ENCODE results near the gene SELENOO.
"Not testable (repeated sequence)": the region's sequence is repeated elsewhere in the genome, so short reads cannot be mapped to it uniquely, and the experiment has no call there.

SELENOO gene

DNA sequence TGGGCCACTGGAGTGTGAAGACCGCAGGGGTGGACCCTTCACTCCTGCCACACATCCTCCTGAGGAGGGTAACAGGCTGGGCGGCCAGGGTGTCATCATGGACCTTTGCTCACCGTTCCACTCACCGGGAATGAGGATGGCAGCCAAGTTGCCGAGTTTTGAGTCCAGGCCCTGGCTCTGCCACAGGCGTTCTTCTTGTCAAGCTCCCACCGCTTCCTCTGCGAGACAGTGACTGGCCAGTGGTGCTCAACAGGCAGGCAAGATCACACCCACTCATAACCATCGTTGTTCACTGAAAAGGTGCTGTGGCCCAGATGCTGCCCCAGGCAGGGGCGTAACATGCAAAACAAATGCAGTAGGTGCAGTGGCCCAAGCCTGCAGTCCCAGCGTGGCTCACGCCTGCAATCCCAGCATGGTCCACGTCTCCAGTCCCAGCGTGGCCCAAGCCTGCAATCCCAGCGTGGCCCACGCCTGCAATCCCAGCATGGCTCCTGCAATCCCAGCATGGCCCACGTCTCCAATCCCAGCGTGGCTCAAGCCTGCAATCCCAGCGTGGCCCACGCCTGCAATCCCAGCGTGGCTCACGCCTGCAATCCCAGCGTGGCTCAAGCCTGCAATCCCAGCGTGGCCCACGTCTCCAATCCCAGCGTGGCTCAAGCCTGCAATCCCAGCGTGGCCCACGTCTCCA is 35.2 kb upstream of the SELENOO start:
- H3K27ac ChIP-seq (ENCODE audit: insufficient read depth, low read length, poor library complexity, severe bottlenecking) = no peak overlapping the region
- no peak for DNase-seq
- H3K4me1 ChIP-seq (ENCODE audit: control insufficient read depth, insufficient read depth, low read length, poor library complexity, severe bottlenecking) = no peaks in the 10 kb centered on the region
- no peak overlapping the region for H3K4me3 ChIP-seq (ENCODE audit: insufficient read depth, low read depth, low read length, poor library complexity, severe bottlenecking)
- H3K27me3 ChIP-seq (replicated peaks; ENCODE audit: control insufficient read depth, insufficient read depth, low read length, poor library complexity, severe bottlenecking) = peaks cover 7% of the 10 kb centered on the region
- H3K9me3 ChIP-seq (ENCODE audit: control insufficient read depth, low read length) = no peaks in the 10 kb centered on the region
- H3K36me3 ChIP-seq (ENCODE audit: control insufficient read depth, insufficient read depth, low read length) = no peaks in the 10 kb centered on the region

- peaks cover 21% of the 10 kb centered on the region for H3K27me3 ChIP-seq (replicated peaks; ENCODE audit: control insufficient read depth, insufficient read depth, low read length, poor library complexity, severe bottlenecking)
- no peaks in the 10 kb centered on the region for H3K4me1 ChIP-seq (ENCODE audit: control insufficient read depth, insufficient read depth, low read length, poor library complexity, severe bottlenecking)
- H3K36me3 ChIP-seq (ENCODE audit: control insufficient read depth, insufficient read depth, low read length) = no peaks in the 10 kb centered on the region
- H3K27ac ChIP-seq (ENCODE audit: insufficient read depth, low read length, poor library complexity, severe bottlenecking) = no peak overlapping the region
- DNase-seq = no peak
- H3K9me3 ChIP-seq (ENCODE audit: control insufficient read depth, low read length) = no peaks in the 10 kb centered on the region
- H3K4me3 ChIP-seq (ENCODE audit: insufficient read depth, low read depth, low read length, poor library complexity, severe bottlenecking) = no peak overlapping the region
Observed at GRCh38 chr22:50167689-50168489, 32.9 kb upstream of the SELENOO start.

DNA sequence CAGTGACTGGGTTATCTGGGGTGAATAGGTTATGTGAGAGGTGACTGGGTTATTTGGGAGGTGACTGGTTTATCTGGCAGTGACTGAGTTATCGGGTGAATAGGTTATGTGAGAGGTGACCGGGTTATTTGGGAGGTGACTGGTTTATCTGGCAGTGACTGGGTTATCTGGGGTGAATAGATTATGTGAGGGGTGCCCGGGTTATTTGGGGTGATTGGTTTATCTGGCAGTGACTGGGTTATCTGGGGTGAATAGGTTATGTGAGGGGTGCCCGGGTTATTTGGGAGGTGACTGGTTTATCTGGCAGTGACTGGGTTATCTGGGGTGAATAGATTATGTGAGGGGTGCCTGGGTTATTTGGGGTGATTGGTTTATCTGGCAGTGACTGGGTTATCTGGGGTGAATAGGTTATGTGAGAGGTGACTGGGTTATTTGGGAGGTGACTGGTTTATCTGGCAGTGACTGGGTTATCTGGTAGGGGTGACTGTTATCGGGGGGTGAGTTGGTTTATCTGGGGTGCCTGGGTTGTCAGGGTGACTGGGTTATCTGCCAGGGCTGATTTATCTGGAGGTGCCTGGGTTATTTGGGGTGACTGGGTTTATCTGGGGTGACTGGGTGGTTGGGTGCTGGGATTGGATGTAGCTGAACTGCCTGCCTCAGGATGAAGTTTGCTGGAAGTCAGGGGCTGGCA is 32.2 kb upstream of the SELENOO start:
- DNase-seq; H3K36me3 ChIP-seq (ENCODE audit: control insufficient read depth, insufficient read depth, low read length); H3K4me3 ChIP-seq (ENCODE audit: insufficient read depth, low read depth, low read length, poor library complexity, severe bottlenecking); H3K9me3 ChIP-seq (ENCODE audit: control insufficient read depth, low read length); H3K4me1 ChIP-seq (ENCODE audit: control insufficient read depth, insufficient read depth, low read length, poor library complexity, severe bottlenecking); H3K27ac ChIP-seq (ENCODE audit: insufficient read depth, low read length, poor library complexity, severe bottlenecking): not testable (repeated sequence)
- H3K27me3 ChIP-seq (replicated peaks; ENCODE audit: control insufficient read depth, insufficient read depth, low read length, poor library complexity, severe bottlenecking) = peaks cover 21% of the 10 kb centered on the region

- no peak overlapping the region for H3K27ac ChIP-seq (ENCODE audit: insufficient read depth, low read length, poor library complexity, severe bottlenecking)
- H3K4me1 ChIP-seq (ENCODE audit: control insufficient read depth, insufficient read depth, low read length, poor library complexity, severe bottlenecking) = no peaks in the 10 kb centered on the region
- no peaks in the 10 kb centered on the region for H3K9me3 ChIP-seq (ENCODE audit: control insufficient read depth, low read length)
- H3K27me3 ChIP-seq (replicated peaks; ENCODE audit: control insufficient read depth, insufficient read depth, low read length, poor library complexity, severe bottlenecking) = peaks cover 21% of the 10 kb centered on the region
- DNase-seq = no peak
- H3K36me3 ChIP-seq (ENCODE audit: control insufficient read depth, insufficient read depth, low read length) = no peaks in the 10 kb centered on the region
- H3K4me3 ChIP-seq (ENCODE audit: insufficient read depth, low read depth, low read length, poor library complexity, severe bottlenecking) = no peak overlapping the region
Observed at GRCh38 chr22:50169181-50169759, 31.5 kb upstream of the SELENOO start.

GRCh38 chr22:50169774-50170341 is 31.0 kb upstream of the SELENOO start:
- H3K4me1 ChIP-seq (ENCODE audit: control insufficient read depth, insufficient read depth, low read length, poor library complexity, severe bottlenecking) = no peaks in the 10 kb centered on the region
- H3K36me3 ChIP-seq (ENCODE audit: control insufficient read depth, insufficient read depth, low read length) = no peaks in the 10 kb centered on the region
- no peak overlapping the region for H3K27ac ChIP-seq (ENCODE audit: insufficient read depth, low read length, poor library complexity, severe bottlenecking)
- no peak for DNase-seq
- H3K4me3 ChIP-seq (ENCODE audit: insufficient read depth, low read depth, low read length, poor library complexity, severe bottlenecking) = no peak overlapping the region
- no peaks in the 10 kb centered on the region for H3K9me3 ChIP-seq (ENCODE audit: control insufficient read depth, low read length)
- H3K27me3 ChIP-seq (replicated peaks; ENCODE audit: control insufficient read depth, insufficient read depth, low read length, poor library complexity, severe bottlenecking) = peaks cover 21% of the 10 kb centered on the region

DNA sequence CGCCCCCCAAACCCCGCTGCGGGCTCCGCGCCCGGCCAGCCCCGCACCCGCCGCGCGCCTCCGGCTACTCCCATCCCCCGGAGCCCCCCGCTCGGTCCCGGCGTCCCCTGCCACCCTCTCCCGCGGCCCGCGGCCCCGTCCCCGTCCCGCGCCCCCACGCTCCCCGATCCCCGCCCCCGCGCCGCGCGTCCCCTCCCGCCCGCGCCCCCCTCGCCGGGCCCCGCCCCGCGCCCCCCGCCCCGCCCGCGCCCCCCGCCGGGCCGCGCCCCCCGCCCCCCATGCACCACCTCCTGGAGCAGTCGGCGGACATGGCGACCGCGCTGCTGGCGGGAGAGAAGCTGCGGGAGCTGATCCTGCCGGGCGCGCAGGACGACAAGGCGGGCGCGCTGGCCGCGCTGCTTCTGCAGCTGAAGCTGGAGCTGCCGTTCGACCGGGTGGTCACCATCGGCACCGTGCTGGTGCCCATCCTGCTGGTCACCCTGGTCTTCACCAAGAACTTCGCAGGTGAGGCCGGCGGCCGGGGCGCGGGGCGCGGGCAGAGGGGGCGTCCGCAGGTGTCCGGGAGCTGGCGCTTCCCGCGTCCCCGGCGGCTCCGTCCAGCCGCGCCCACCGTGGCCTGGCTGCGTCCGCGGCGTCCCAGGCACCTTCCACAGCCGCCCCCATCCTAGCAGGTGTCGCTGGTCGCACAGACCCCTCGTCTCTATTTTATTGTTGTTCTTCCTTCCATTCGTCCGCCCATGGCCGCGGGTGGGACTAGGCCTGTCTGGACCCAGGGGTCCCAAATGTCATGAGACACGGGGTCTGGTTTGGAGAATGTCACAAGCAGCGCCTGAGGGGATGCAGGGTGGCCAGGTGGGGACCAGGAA is 30.1 kb upstream of the SELENOO start, which contains the start of gene PANX2:
Gene PANX2, plus strand, starts transcription at position 279 of the 866 bp plus-strand sequence. Its CDS starts 0 bp downstream, at position 279.
- H3K36me3 ChIP-seq (ENCODE audit: control insufficient read depth, insufficient read depth, low read length) = no peaks in the 10 kb centered on the region
- H3K4me3 ChIP-seq (ENCODE audit: insufficient read depth, low read depth, low read length, poor library complexity, severe bottlenecking) = no peak within 1 kb of the TSS
- no peaks in the 10 kb centered on the region for H3K9me3 ChIP-seq (ENCODE audit: control insufficient read depth, low read length)
- peaks cover 21% of the 10 kb centered on the region for H3K27me3 ChIP-seq (replicated peaks; ENCODE audit: control insufficient read depth, insufficient read depth, low read length, poor library complexity, severe bottlenecking)
- no peak within 1 kb of the TSS for H3K27ac ChIP-seq (ENCODE audit: insufficient read depth, low read length, poor library complexity, severe bottlenecking)
- no peaks in the 10 kb centered on the region for H3K4me1 ChIP-seq (ENCODE audit: control insufficient read depth, insufficient read depth, low read length, poor library complexity, severe bottlenecking)
- DNase-seq = no peak

- no peak overlapping the region for H3K4me3 ChIP-seq (ENCODE audit: insufficient read depth, low read depth, low read length, poor library complexity, severe bottlenecking)
- no peak overlapping the region for H3K27ac ChIP-seq (ENCODE audit: insufficient read depth, low read length, poor library complexity, severe bottlenecking)
- no peaks in the 10 kb centered on the region for H3K36me3 ChIP-seq (ENCODE audit: control insufficient read depth, insufficient read depth, low read length)
Observed at GRCh38 chr22:50171319-50171964, 29.4 kb upstream of the SELENOO start.

DNA sequence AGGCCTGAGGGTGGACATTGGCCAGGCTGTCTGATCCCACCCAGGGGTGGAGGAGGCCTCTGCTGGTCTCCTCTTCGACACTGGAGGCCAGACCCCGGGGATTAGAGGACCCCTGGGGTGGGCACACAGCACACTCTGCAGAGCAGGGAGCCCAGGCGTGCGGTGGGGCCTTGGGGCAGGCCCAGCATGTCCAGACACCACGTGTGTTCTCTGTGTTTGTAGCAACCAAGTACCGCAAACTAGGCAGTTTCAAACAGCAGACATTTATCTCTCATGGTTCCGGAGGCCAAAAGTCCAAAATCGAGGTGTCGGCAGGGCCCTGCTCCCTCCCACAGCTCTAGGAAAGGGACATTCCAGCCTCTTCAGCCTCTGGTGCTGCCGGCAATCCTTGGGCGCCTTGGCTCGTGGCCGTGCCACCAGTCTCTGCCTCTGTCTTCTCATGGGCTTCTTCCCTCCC is 28.8 kb upstream of the SELENOO start:
- Histone ChIP-seq H3K36me3 (ENCODE audit: control insufficient read depth, insufficient read depth, low read length) (no peaks in the 10 kb centered on the region), H3K4me3 (ENCODE audit: insufficient read depth, low read depth, low read length, poor library complexity, severe bottlenecking) (no peak overlapping the region), H3K27ac (ENCODE audit: insufficient read depth, low read length, poor library complexity, severe bottlenecking) (no peak overlapping the region), H3K27me3 (replicated peaks; ENCODE audit: control insufficient read depth, insufficient read depth, low read length, poor library complexity, severe bottlenecking) (peaks cover 21% of the 10 kb centered on the region), H3K9me3 (ENCODE audit: control insufficient read depth, low read length) (no peaks in the 10 kb centered on the region), H3K4me1 (ENCODE audit: control insufficient read depth, insufficient read depth, low read length, poor library complexity, severe bottlenecking) (no peaks in the 10 kb centered on the region)
- no peak for DNase-seq

More at GRCh38 chr22:50171319-50171964, 29.4 kb upstream of the SELENOO start:
- Histone ChIP-seq H3K4me1 (ENCODE audit: control insufficient read depth, insufficient read depth, low read length, poor library complexity, severe bottlenecking) (no peaks in the 10 kb centered on the region), H3K9me3 (ENCODE audit: control insufficient read depth, low read length) (no peaks in the 10 kb centered on the region), H3K27me3 (replicated peaks; ENCODE audit: control insufficient read depth, insufficient read depth, low read length, poor library complexity, severe bottlenecking) (peaks cover 21% of the 10 kb centered on the region)
- no peak for DNase-seq

All from effector memory CD4-positive, alpha-beta T cell (primary cell).